ENCODE measurements around the gene CST1.

DNA sequence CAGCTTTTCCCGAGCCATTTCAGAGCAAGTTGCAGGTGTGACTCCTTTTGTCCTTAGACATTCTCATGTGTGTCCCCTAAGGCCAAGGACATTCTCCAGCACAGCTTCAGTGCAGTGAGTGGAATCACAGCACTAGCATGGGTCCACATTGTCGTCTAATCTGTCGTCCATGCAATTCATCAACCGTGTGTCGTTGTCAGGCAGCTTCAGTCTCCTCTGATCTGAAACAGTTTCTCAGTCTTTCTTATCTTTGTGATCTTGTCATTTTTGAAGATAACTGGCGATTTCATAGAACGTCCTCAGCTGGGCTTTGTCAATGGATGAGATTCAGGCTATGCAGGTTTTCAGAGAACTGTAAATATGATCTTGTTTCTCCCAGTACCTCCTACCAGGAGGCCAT is 44.1 kb upstream of the CST1 start:
- TF ChIP-seq EZH2 (IDR thresholded peaks at IDR 0.05; ENCODE audit: borderline replicate concordance, low read depth, low read length, severe bottlenecking) = no peak
- TF ChIP-seq, protein P1, sequence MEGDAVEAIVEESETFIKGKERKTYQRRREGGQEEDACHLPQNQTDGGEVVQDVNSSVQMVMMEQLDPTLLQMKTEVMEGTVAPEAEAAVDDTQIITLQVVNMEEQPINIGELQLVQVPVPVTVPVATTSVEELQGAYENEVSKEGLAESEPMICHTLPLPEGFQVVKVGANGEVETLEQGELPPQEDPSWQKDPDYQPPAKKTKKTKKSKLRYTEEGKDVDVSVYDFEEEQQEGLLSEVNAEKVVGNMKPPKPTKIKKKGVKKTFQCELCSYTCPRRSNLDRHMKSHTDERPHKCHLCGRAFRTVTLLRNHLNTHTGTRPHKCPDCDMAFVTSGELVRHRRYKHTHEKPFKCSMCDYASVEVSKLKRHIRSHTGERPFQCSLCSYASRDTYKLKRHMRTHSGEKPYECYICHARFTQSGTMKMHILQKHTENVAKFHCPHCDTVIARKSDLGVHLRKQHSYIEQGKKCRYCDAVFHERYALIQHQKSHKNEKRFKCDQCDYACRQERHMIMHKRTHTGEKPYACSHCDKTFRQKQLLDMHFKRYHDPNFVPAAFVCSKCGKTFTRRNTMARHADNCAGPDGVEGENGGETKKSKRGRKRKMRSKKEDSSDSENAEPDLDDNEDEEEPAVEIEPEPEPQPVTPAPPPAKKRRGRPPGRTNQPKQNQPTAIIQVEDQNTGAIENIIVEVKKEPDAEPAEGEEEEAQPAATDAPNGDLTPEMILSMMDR (IDR thresholded peaks at IDR 0.05; ENCODE audit: borderline replicate concordance, extremely low read depth, low read length, poor library complexity, severe bottlenecking) = no peak
